Activated T-helper 17 cell treated with anti-CD3 and anti-CD28 coated beads, Interleukin-2, amount 50 U/mL, for 72 hours (primary cell): ENCODE results near the gene CACTIN. TPM values are rescaled to one million over a fixed set of nuclear protein-coding genes. Genes with fewer than 3 reads are reported as not detected.
"Not testable (repeated sequence)": the region's sequence is repeated elsewhere in the genome, so short reads cannot be mapped to it uniquely, and the experiment has no call there.

Experiments used
- ATAC-seq: fragments of 150-1000 bp; cut with Tn5 transposase; replicated peaks from 2 replicates; pipeline ENCODE4 v1.10.0; 2021; ENCODE audit warnings: mild to moderate bottlenecking, moderate library complexity
- H3K27ac Mint-ChIP-seq: one replicate; pipeline ENCODE4 v1.8.0; 2022; ENCODE audit warnings: mixed read lengths
- H3K27me3 Mint-ChIP-seq: one replicate; pipeline ENCODE4 v1.8.0; 2022; ENCODE audit warnings: mixed read lengths
- H3K36me3 Mint-ChIP-seq: one replicate; pipeline ENCODE4 v1.8.0; 2022; ENCODE audit warnings: low read depth, mild to moderate bottlenecking, mixed read lengths
- H3K4me1 Mint-ChIP-seq: one replicate; pipeline ENCODE4 v1.8.0; 2022; ENCODE audit warnings: mixed read lengths
- H3K4me3 Mint-ChIP-seq: one replicate; pipeline ENCODE4 v1.8.0; 2022; ENCODE audit warnings: mild to moderate bottlenecking, mixed read lengths
- H3K9me3 Mint-ChIP-seq: one replicate; pipeline ENCODE4 v1.8.0; 2022; ENCODE audit warnings: mixed read lengths
- total RNA-seq, 2 donors: library from RNA; stranded (reverse); gene quantifications; one replicate each; pipeline ENCODE4 v1.2.3, GENCODE V29; 2022

CACTIN gene
- total RNA-seq, 2 donors from 2014 or later: 22.9 to 31.8 TPM

- Mint-ChIP-seq H3K4me3 (no peak overlapping the region), H3K27me3 (no peaks in the 10 kb centered on the region), H3K27ac (no peak overlapping the region), H3K4me1 (no peaks in the 10 kb centered on the region), H3K36me3 (peaks cover 21% of the 10 kb centered on the region), H3K9me3 (no peaks in the 10 kb centered on the region)
- no peak for ATAC-seq
Measured at GRCh38 chr19:3656073-3656746, 29.6 kb upstream of the CACTIN start.

- Mint-ChIP-seq H3K4me1 (no peaks in the 10 kb centered on the region), H3K27me3 (no peaks in the 10 kb centered on the region), H3K27ac (no peak overlapping the region), H3K4me3 (no peak overlapping the region), H3K36me3 (peaks cover 21% of the 10 kb centered on the region), H3K9me3 (no peaks in the 10 kb centered on the region)
- ATAC-seq: no peak
Measured at GRCh38 chr19:3655402-3656072, 28.9 kb upstream of the CACTIN start.

- no peak for ATAC-seq
Measured at GRCh38 chr19:3653865-3654513, 27.4 kb upstream of the CACTIN start.

GRCh38 chr19:3653081-3653795 is 26.6 kb upstream of the CACTIN start:
- no peak overlapping the region for H3K27ac Mint-ChIP-seq
- no peaks in the 10 kb centered on the region for H3K27me3 Mint-ChIP-seq
- H3K4me1 Mint-ChIP-seq: no peaks in the 10 kb centered on the region
- no peak overlapping the region for H3K4me3 Mint-ChIP-seq
- ATAC-seq: no peak
- peaks cover 21% of the 10 kb centered on the region for H3K36me3 Mint-ChIP-seq
- no peaks in the 10 kb centered on the region for H3K9me3 Mint-ChIP-seq

More at GRCh38 chr19:3653865-3654513, 27.4 kb upstream of the CACTIN start:
- Mint-ChIP-seq H3K4me1 (no peaks in the 10 kb centered on the region), H3K27ac (no peak overlapping the region), H3K36me3 (peaks cover 21% of the 10 kb centered on the region), H3K27me3 (no peaks in the 10 kb centered on the region), H3K4me3 (no peak overlapping the region), H3K9me3 (no peaks in the 10 kb centered on the region)

GRCh38 chr19:3652422-3652821 is 25.8 kb upstream of the CACTIN start:
- Mint-ChIP-seq H3K4me3 (no peak overlapping the region), H3K27ac (no peak overlapping the region), H3K36me3 (peaks cover 18% of the 10 kb centered on the region), H3K4me1 (no peaks in the 10 kb centered on the region), H3K27me3 (no peaks in the 10 kb centered on the region), H3K9me3 (no peaks in the 10 kb centered on the region)
- no peak for ATAC-seq

- Mint-ChIP-seq H3K4me1 (no peaks in the 10 kb centered on the region), H3K36me3 (peaks cover 12% of the 10 kb centered on the region), H3K9me3 (no peaks in the 10 kb centered on the region), H3K27me3 (no peaks in the 10 kb centered on the region), H3K4me3 (no peak overlapping the region), H3K27ac (no peak overlapping the region)
- ATAC-seq: no peak
Measured at GRCh38 chr19:3651684-3652083, 25.1 kb upstream of the CACTIN start.

GRCh38 chr19:3649888-3650287 is 23.3 kb upstream of the CACTIN start:
- H3K36me3 Mint-ChIP-seq: peaks cover 12% of the 10 kb centered on the region
- H3K9me3 Mint-ChIP-seq: no peaks in the 10 kb centered on the region
- H3K27ac Mint-ChIP-seq: no peak overlapping the region
- no peak overlapping the region for H3K4me3 Mint-ChIP-seq
- no peaks in the 10 kb centered on the region for H3K4me1 Mint-ChIP-seq
- no peak for ATAC-seq
- no peaks in the 10 kb centered on the region for H3K27me3 Mint-ChIP-seq

- H3K27me3 Mint-ChIP-seq: no peaks in the 10 kb centered on the region
Measured at GRCh38 chr19:3648037-3648905, 21.7 kb upstream of the CACTIN start.

GRCh38 chr19:3647102-3647501 is 20.5 kb upstream of the CACTIN start:
- H3K9me3 Mint-ChIP-seq, H3K27me3 Mint-ChIP-seq, H3K4me1 Mint-ChIP-seq, H3K27ac Mint-ChIP-seq, ATAC-seq, H3K4me3 Mint-ChIP-seq, H3K36me3 Mint-ChIP-seq: not testable (repeated sequence)

More at GRCh38 chr19:3648037-3648905, 21.7 kb upstream of the CACTIN start:
- no peaks in the 10 kb centered on the region for H3K9me3 Mint-ChIP-seq
- no peak overlapping the region for H3K27ac Mint-ChIP-seq
- no peaks in the 10 kb centered on the region for H3K4me1 Mint-ChIP-seq
- no peak for ATAC-seq
- peaks cover 12% of the 10 kb centered on the region for H3K36me3 Mint-ChIP-seq
- no peak overlapping the region for H3K4me3 Mint-ChIP-seq

- Mint-ChIP-seq H3K27ac (no peak overlapping the region), H3K4me1 (no peaks in the 10 kb centered on the region), H3K4me3 (no peak overlapping the region), H3K9me3 (no peaks in the 10 kb centered on the region), H3K27me3 (no peaks in the 10 kb centered on the region), H3K36me3 (no peaks in the 10 kb centered on the region)
- ATAC-seq: no peak
Measured at GRCh38 chr19:3646336-3647092, 19.9 kb upstream of the CACTIN start.

- H3K4me1 Mint-ChIP-seq: no peaks in the 10 kb centered on the region
- H3K27ac Mint-ChIP-seq: no peak overlapping the region
- H3K9me3 Mint-ChIP-seq: no peaks in the 10 kb centered on the region
- no peaks in the 10 kb centered on the region for H3K27me3 Mint-ChIP-seq
- ATAC-seq: no peak
- H3K4me3 Mint-ChIP-seq: no peak overlapping the region
- no peaks in the 10 kb centered on the region for H3K36me3 Mint-ChIP-seq
Measured at GRCh38 chr19:3645726-3646125, 19.1 kb upstream of the CACTIN start.

GRCh38 chr19:3645067-3645396 is 18.4 kb upstream of the CACTIN start:
- Mint-ChIP-seq H3K4me1 (no peaks in the 10 kb centered on the region), H3K27ac (no peak overlapping the region), H3K36me3 (peaks cover 2% of the 10 kb centered on the region), H3K27me3 (no peaks in the 10 kb centered on the region), H3K9me3 (no peaks in the 10 kb centered on the region), H3K4me3 (no peak overlapping the region)
- ATAC-seq: no peak

- Mint-ChIP-seq H3K27ac (no peak overlapping the region), H3K36me3 (peaks cover 8% of the 10 kb centered on the region), H3K27me3 (no peaks in the 10 kb centered on the region), H3K4me1 (no peaks in the 10 kb centered on the region), H3K4me3 (no peak overlapping the region), H3K9me3 (no peaks in the 10 kb centered on the region)
- ATAC-seq: no peak
Measured at GRCh38 chr19:3644351-3645066, 17.9 kb upstream of the CACTIN start.
